T-helper 2 cell treated with Interferon-gamma antibody and Interleukin-4, amounts not matched to agents 5 μg/mL and 100 μg/mL, for 36 hours (primary cell): ENCODE data around the gene RAD9B.
"Not testable (repeated sequence)": the region's sequence is repeated elsewhere in the genome, so short reads cannot be mapped to it uniquely, and the experiment has no call there.

ENCODE experiments used
- DNase-seq: peaks from one replicate; pipeline ENCODE4 v3.0.0; 2021; ENCODE audit warnings: low spot score
- H3K27ac Mint-ChIP-seq: one replicate; pipeline ENCODE4 v1.8.0; 2021; ENCODE audit warnings: mild to moderate bottlenecking, mixed read lengths
- H3K27me3 Mint-ChIP-seq: one replicate; pipeline ENCODE4 v1.8.0; 2021; ENCODE audit warnings: low read depth, mixed read lengths
- H3K36me3 Mint-ChIP-seq: one replicate; pipeline ENCODE4 v1.8.0; 2021; ENCODE audit warnings: low read depth, mixed read lengths
- H3K4me1 Mint-ChIP-seq: one replicate; pipeline ENCODE4 v1.8.0; 2021; ENCODE audit warnings: low read depth, mixed read lengths
- H3K4me3 Mint-ChIP-seq: one replicate; pipeline ENCODE4 v1.8.0; 2022; ENCODE audit warnings: mild to moderate bottlenecking, moderate library complexity, mixed read lengths
- H3K9me3 Mint-ChIP-seq: one replicate; pipeline ENCODE4 v1.8.0; 2021; ENCODE audit warnings: mixed read lengths

Gene RAD9B

GRCh38 chr12:110501752-110502738 lies at the start of gene RAD9B, which contains the start of gene VPS29:
Gene RAD9B (plus strand): TSS chr12:110502331. CDS start chr12:110502338, 7 bp downstream.
Gene VPS29 (minus strand): TSS chr12:110502111. CDS start chr12:110502051, 60 bp downstream.
- Mint-ChIP-seq H3K27ac (peak within 1 kb of the TSS; percentile 98), H3K36me3 (peaks cover 32% of the 10 kb centered on the region), H3K27me3 (peaks cover 4% of the 10 kb centered on the region), H3K4me3 (peak within 1 kb of the TSS; percentile 97), H3K9me3 (peaks cover 7% of the 10 kb centered on the region), H3K4me1 (peaks cover 25% of the 10 kb centered on the region)
- DNase-seq = peak; percentile 99

GRCh38 chr12:110453569-110454296 lies 48.4 kb upstream of the RAD9B start:
- Mint-ChIP-seq H3K27ac (no peak overlapping the region), H3K9me3 (no peaks in the 10 kb centered on the region), H3K27me3 (no peaks in the 10 kb centered on the region), H3K4me3 (no peak overlapping the region), H3K4me1 (peaks cover 18% of the 10 kb centered on the region), H3K36me3 (peaks cover 39% of the 10 kb centered on the region)
- DNase-seq = no peak

- H3K4me3 Mint-ChIP-seq = no peak overlapping the region
- DNase-seq = no peak
- no peak overlapping the region for H3K27ac Mint-ChIP-seq
- H3K27me3 Mint-ChIP-seq = no peaks in the 10 kb centered on the region
- H3K4me1 Mint-ChIP-seq = peaks cover 9% of the 10 kb centered on the region
- peaks cover 33% of the 10 kb centered on the region for H3K36me3 Mint-ChIP-seq
- no peaks in the 10 kb centered on the region for H3K9me3 Mint-ChIP-seq
Observed at GRCh38 chr12:110458756-110459155, 43.4 kb upstream of the RAD9B start.

- H3K9me3 Mint-ChIP-seq, H3K27me3 Mint-ChIP-seq, H3K27ac Mint-ChIP-seq, H3K4me1 Mint-ChIP-seq, H3K4me3 Mint-ChIP-seq, DNase-seq: not testable (repeated sequence)
- peaks cover 28% of the 10 kb centered on the region for H3K36me3 Mint-ChIP-seq
Observed at GRCh38 chr12:110461189-110461588, 40.9 kb upstream of the RAD9B start.

GRCh38 chr12:110465024-110465423 lies 37.1 kb upstream of the RAD9B start:
- Mint-ChIP-seq H3K36me3 (peaks cover 21% of the 10 kb centered on the region), H3K4me3 (no peak overlapping the region), H3K9me3 (no peaks in the 10 kb centered on the region), H3K27ac (no peak overlapping the region), H3K27me3 (no peaks in the 10 kb centered on the region), H3K4me1 (peaks cover 20% of the 10 kb centered on the region)
- DNase-seq = no peak

GRCh38 chr12:110465765-110466164 lies 36.4 kb upstream of the RAD9B start:
- H3K27ac Mint-ChIP-seq = not testable (repeated sequence)
- Mint-ChIP-seq H3K36me3 (peaks cover 24% of the 10 kb centered on the region), H3K4me1 (peaks cover 20% of the 10 kb centered on the region)

GRCh38 chr12:110466791-110467190 lies 35.3 kb upstream of the RAD9B start:
- Mint-ChIP-seq H3K36me3 (peaks cover 26% of the 10 kb centered on the region), H3K27ac (no peak overlapping the region), H3K27me3 (no peaks in the 10 kb centered on the region), H3K9me3 (no peaks in the 10 kb centered on the region), H3K4me3 (peak overlapping the region; percentile 99), H3K4me1 (peaks cover 22% of the 10 kb centered on the region)
- no peak for DNase-seq

More at GRCh38 chr12:110465765-110466164, 36.4 kb upstream of the RAD9B start:
- not testable (repeated sequence) for H3K9me3 Mint-ChIP-seq, H3K4me3 Mint-ChIP-seq, H3K27me3 Mint-ChIP-seq, DNase-seq

- no peaks in the 10 kb centered on the region for H3K9me3 Mint-ChIP-seq
- peak overlapping the region; percentile 99 for H3K4me3 Mint-ChIP-seq
- H3K27ac Mint-ChIP-seq = peak overlapping the region; percentile 97
- no peaks in the 10 kb centered on the region for H3K27me3 Mint-ChIP-seq
- H3K36me3 Mint-ChIP-seq = peaks cover 22% of the 10 kb centered on the region
- H3K4me1 Mint-ChIP-seq = peaks cover 22% of the 10 kb centered on the region
- DNase-seq = no peak
Observed at GRCh38 chr12:110467847-110468213, 34.3 kb upstream of the RAD9B start.

- no peaks in the 10 kb centered on the region for H3K9me3 Mint-ChIP-seq
- H3K4me3 Mint-ChIP-seq = peak within 1 kb of the TSS; percentile 99
- no peaks in the 10 kb centered on the region for H3K27me3 Mint-ChIP-seq
- H3K4me1 Mint-ChIP-seq = peaks cover 23% of the 10 kb centered on the region
- peaks cover 23% of the 10 kb centered on the region for H3K36me3 Mint-ChIP-seq
- peak within 1 kb of the TSS; percentile 97 for H3K27ac Mint-ChIP-seq
- DNase-seq = peak; percentile 97
Observed at GRCh38 chr12:110468214-110469048, 33.7 kb upstream of the RAD9B start, which contains the start of the genes FAM216A and GPN3. Gene FAM216A (plus strand): TSS chr12:110468845. CDS start chr12:110468876, 31 bp downstream. Gene GPN3 (minus strand): TSS chr12:110468257. CDS start chr12:110468203, 54 bp downstream.

GRCh38 chr12:110475426-110475825 lies 26.7 kb upstream of the RAD9B start:
- no peaks in the 10 kb centered on the region for H3K27me3 Mint-ChIP-seq
- H3K27ac Mint-ChIP-seq = no peak overlapping the region
- peaks cover 8% of the 10 kb centered on the region for H3K4me1 Mint-ChIP-seq
- no peaks in the 10 kb centered on the region for H3K9me3 Mint-ChIP-seq
- DNase-seq = no peak
- H3K4me3 Mint-ChIP-seq = no peak overlapping the region
- H3K36me3 Mint-ChIP-seq = peaks cover 18% of the 10 kb centered on the region

GRCh38 chr12:110498984-110499706 lies 3.0 kb upstream of the RAD9B start:
- Mint-ChIP-seq H3K27ac (peak overlapping the region; percentile 65), H3K9me3 (peaks cover 7% of the 10 kb centered on the region), H3K4me3 (peak overlapping the region; percentile 66), H3K36me3 (peaks cover 47% of the 10 kb centered on the region), H3K4me1 (peaks cover 31% of the 10 kb centered on the region), H3K27me3 (peaks cover 4% of the 10 kb centered on the region)
- no peak for DNase-seq

- Mint-ChIP-seq H3K36me3 (peaks cover 35% of the 10 kb centered on the region), H3K4me3 (peak overlapping the region; percentile 97), H3K9me3 (peaks cover 7% of the 10 kb centered on the region), H3K27me3 (peaks cover 4% of the 10 kb centered on the region), H3K4me1 (peaks cover 27% of the 10 kb centered on the region), H3K27ac (peak overlapping the region; percentile 98)
- DNase-seq = no peak
Observed at GRCh38 chr12:110501399-110501751, 756 bp upstream of the RAD9B start.

GRCh38 chr12:110503432-110503831 lies 1.3 kb downstream of the RAD9B start:
- H3K4me3 Mint-ChIP-seq = no peak overlapping the region
- H3K27ac Mint-ChIP-seq = peak overlapping the region; percentile 71
- H3K4me1 Mint-ChIP-seq = peaks cover 23% of the 10 kb centered on the region
- peaks cover 27% of the 10 kb centered on the region for H3K36me3 Mint-ChIP-seq
- H3K9me3 Mint-ChIP-seq = peaks cover 7% of the 10 kb centered on the region
- no peak for DNase-seq
- peaks cover 4% of the 10 kb centered on the region for H3K27me3 Mint-ChIP-seq
